Stimulated activated CD4-positive, alpha-beta T cell treated with anti-CD3 and anti-CD28 coated beads, TNF-alpha, amount 100 ng/mL, for 24 hours (primary cell): ENCODE results near the gene RANGAP1.
A peak's percentile ranks its signal among the peaks of the same experiment; 100 is the strongest.

Experiments
- DNase-seq, 3 experiments: peaks; one replicate each; pipeline ENCODE4 v3.0.0-alpha.2; 2020; ENCODE audit warnings: low read depth in 3 of 3

Gene RANGAP1

GRCh38 chr22:41197038-41197972, 88.7 kb downstream of the RANGAP1 start:
- DNase-seq = peak; percentile 71 to 83 (median 72)
